Right lobe of liver (tissue), 6 donors: ENCODE measurements around the gene CLP1. TPM values are rescaled to one million over a fixed set of nuclear protein-coding genes. Genes with fewer than 3 reads are reported as not detected.
A peak's percentile ranks its signal among the peaks of the same experiment; 100 is the strongest.
"Not testable (repeated sequence)": the region's sequence is repeated elsewhere in the genome, so short reads cannot be mapped to it uniquely, and the experiment has no call there.

Source experiments
- ATAC-seq, 4 donors: fragments of 200-7000 bp; cut with Tn5 transposase; one replicate each; pipeline ENCODE4 v1.9.1; 2020; ENCODE audit warnings: mild to moderate bottlenecking in 4 of 4, moderate library complexity in 4 of 4
- DNase-seq, 3 donors: peaks; one replicate each; pipeline ENCODE4 v3.0.0-alpha.2; 2020
- H3K27ac ChIP-seq, 3 donors: fragments of 200-600 bp; one replicate each; pipeline ENCODE4 v1.8.0; 2022
- H3K27me3 ChIP-seq, 2 donors: fragments of 200-600 bp; one replicate each; pipeline ENCODE4 v1.8.0; 2022
- H3K36me3 ChIP-seq, 4 donors: fragments of 200-600 bp; sonication (generic) in 1 of 4; one replicate each; pipeline versions ENCODE4 v1.5.1 to v1.8.0; 2017 to 2022; ENCODE audit warnings: control low read depth in 1 of 4
- H3K4me1 ChIP-seq, 4 donors: fragments of 200-600 bp; sonication (generic) in 1 of 4; one replicate each; pipeline versions ENCODE4 v1.5.1 to v1.8.0; 2017 to 2022; ENCODE audit warnings: control low read depth in 1 of 4
- H3K4me3 ChIP-seq, 3 donors: fragments of 200-600 bp; one replicate each; pipeline ENCODE4 v1.8.0; 2022
- H3K9me3 ChIP-seq, 4 donors: fragments of 200-600 bp; sonication (generic) in 1 of 4; one replicate each; pipeline versions ENCODE4 v1.5.1 to v1.8.0; 2017 to 2022; ENCODE audit warnings: control low read depth in 1 of 4
- POLR2A ChIP-seq: fragments of 450-650 bp; IDR thresholded peaks from one replicate; pipeline ENCODE4 v1.6.1; 2017; ENCODE audit warnings: antibody characterized with exemption, mild to moderate bottlenecking
- WGBS: methylation state at CpG from one replicate; pipeline ENCODE4 v1.1.6; 2018; ENCODE audit warnings: low coverage, low lambda C conversion rate; ENCODE audit not compliant: insufficient coverage; ENCODE audit errors: missing lambda C conversion rate; 5-methylcytosine and 5-hydroxymethylcytosine counted together
- intact Hi-C, 2 donors: fragments of 100-400 bp; cut with DNase I; formaldehyde crosslinking; loops; one replicate each; pipeline versions ENCODE4 v1.11.2 to v1.14.1; 2022
- total RNA-seq, 6 experiments: library from RNA; depleted of rRNA in 2 of 6; stranded (reverse); fragments of >200 nt in 2 of 6; fragmentation: NEBNext Ultra II Directional in 3 of 6; extraction: Animal tissue kit (Norgen Biotek cat#: 25700) in 3 of 6; gene quantifications; one replicate each; pipeline versions ENCODE4 v1.1.0 to v1.2.4, GENCODE V29; 2016 to 2023
- TF ChIP-seq, protein P1 (sequence below), 4 donors: fragments of 200-600 bp in 3 of 4; fragments of 450-650 bp in 1 of 4; IDR thresholded peaks; one replicate each; pipeline versions ENCODE4 v1.5.1 to v1.8.0; 2016 to 2022; ENCODE audit warnings: antibody characterized with exemption in 4 of 4, mild to moderate bottlenecking in 2 of 4
- donor health status: DM: no; HTN: yes; CAD: no.
- donor health status: DM: no; HTN: no; CAD: no.
- donor health status: DM: no; HTN: no; CAD: no.
- donor health status: DM: no; HTN: yes; CAD: no.
- donor health status: DM: no; HTN: yes; CAD: no.

CLP1 gene
- total RNA-seq, 6 experiments from 2014 or later, result 5.6 to 9.2 (median 6.8) TPM

DNA sequence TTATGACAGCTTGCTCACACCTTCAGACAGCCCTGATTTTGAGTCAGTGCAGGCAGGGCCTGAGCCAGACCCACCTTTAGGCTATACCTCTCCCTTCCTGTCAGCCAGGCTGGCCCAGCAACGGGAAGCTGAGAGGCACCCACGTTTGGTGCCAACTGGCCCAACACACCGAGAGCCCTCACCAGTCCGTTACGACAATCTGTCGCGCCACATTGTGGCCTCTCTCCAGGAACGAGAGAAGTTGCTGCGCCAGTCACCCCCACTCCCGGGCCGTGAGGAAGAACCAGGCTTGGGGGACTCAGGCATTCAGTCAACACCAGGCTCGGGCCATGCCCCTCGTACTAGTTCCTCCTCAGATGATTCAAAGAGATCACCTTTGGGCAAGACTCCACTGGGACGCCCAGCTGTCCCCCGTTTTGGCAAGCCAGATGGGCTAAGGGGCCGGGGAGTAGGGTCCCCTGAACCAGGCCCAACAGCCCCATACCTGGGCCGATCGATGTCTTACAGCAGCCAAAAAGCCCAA is 41.3 kb downstream of the CLP1 start:
- 77% methylated on average over 5 of the region's 18 CpGs for WGBS
- Histone ChIP-seq H3K4me3 (no peak overlapping the region), H3K27ac (no peak overlapping the region), H3K9me3 (no peaks in the 10 kb centered on the region), H3K4me1 (no peaks in the 10 kb centered on the region), H3K27me3 (no peaks in the 10 kb centered on the region), H3K36me3 (peaks cover 12 to 82% (median 46%) of the 10 kb centered on the region in 4 donors)
- intact Hi-C loops, result no loop called here
- TF ChIP-seq, protein P1, sequence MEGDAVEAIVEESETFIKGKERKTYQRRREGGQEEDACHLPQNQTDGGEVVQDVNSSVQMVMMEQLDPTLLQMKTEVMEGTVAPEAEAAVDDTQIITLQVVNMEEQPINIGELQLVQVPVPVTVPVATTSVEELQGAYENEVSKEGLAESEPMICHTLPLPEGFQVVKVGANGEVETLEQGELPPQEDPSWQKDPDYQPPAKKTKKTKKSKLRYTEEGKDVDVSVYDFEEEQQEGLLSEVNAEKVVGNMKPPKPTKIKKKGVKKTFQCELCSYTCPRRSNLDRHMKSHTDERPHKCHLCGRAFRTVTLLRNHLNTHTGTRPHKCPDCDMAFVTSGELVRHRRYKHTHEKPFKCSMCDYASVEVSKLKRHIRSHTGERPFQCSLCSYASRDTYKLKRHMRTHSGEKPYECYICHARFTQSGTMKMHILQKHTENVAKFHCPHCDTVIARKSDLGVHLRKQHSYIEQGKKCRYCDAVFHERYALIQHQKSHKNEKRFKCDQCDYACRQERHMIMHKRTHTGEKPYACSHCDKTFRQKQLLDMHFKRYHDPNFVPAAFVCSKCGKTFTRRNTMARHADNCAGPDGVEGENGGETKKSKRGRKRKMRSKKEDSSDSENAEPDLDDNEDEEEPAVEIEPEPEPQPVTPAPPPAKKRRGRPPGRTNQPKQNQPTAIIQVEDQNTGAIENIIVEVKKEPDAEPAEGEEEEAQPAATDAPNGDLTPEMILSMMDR (IDR thresholded peaks at IDR 0.05), result no peak
- TF ChIP-seq POLR2A, result no peak
- ATAC-seq (peak in 1 of 4 donors; percentile 20), DNase-seq (no peak)

DNA sequence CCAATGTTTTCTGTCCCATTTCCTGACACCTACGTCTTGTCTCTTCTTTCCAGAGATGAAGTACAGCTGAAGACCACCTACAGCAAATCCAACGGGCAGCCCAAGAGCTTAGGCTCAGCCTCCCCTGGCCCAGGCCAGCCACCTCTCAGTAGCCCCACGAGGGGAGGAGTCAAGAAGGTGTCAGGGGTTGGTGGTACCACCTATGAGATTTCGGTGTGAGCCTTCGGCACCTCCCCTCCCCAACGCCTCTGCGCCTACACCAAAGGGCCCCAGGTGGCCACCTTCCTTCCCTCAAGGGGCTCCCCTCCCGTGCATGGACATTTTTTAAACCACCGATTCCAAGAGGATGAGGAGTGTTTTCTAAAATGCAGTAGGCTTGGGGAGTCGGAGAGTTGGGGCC is 42.3 kb downstream of the CLP1 start:
- no peak for DNase-seq
- no peaks in the 10 kb centered on the region for H3K4me1 ChIP-seq
- no peaks in the 10 kb centered on the region for H3K27me3 ChIP-seq
- no peaks in the 10 kb centered on the region for H3K9me3 ChIP-seq
- H3K27ac ChIP-seq, result no peak overlapping the region
- no peak overlapping the region for H3K4me3 ChIP-seq
- intact Hi-C loops, result no loop called here
- WGBS, result 74% methylated on average over 6 of the region's 10 CpGs
- TF ChIP-seq, protein P1 (IDR thresholded peaks at IDR 0.05), result no peak
- no peak for TF ChIP-seq POLR2A
- peaks cover 5 to 80% (median 40%) of the 10 kb centered on the region in 4 donors for H3K36me3 ChIP-seq
- peak in 1 of 4 donors; percentile 35 for ATAC-seq

DNA sequence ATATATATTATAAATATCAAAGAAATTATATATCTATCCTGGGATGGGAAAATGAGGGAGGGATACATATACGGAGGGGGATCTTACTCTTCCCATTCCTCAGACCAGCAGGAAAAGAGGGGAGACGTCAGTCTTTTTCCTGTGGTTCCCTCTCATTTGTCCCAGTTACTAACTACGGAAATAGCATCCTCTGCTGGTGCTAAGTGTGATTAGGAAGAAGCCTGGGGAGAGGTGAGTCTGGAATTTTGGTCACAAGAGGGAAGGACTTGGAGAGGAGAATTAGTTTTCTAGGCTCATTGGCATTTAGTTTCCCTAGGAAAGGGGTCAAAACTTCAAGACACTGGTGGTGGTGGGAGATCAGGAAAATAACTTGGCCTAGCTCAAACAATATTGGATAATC is 42.9 kb downstream of the CLP1 start:
- H3K27ac ChIP-seq, result no peak overlapping the region
- intact Hi-C loops, result no loop called here
- TF ChIP-seq, protein P1 (IDR thresholded peaks at IDR 0.05), result no peak
- peaks cover 5 to 76% (median 35%) of the 10 kb centered on the region in 4 donors for H3K36me3 ChIP-seq
- no peaks in the 10 kb centered on the region for H3K27me3 ChIP-seq
- H3K4me1 ChIP-seq, result no peaks in the 10 kb centered on the region
- ATAC-seq, result no peak
- WGBS, result 41% methylated on average over 3 of the region's 3 CpGs
- H3K4me3 ChIP-seq, result no peak overlapping the region
- no peak for DNase-seq
- no peaks in the 10 kb centered on the region for H3K9me3 ChIP-seq

DNA sequence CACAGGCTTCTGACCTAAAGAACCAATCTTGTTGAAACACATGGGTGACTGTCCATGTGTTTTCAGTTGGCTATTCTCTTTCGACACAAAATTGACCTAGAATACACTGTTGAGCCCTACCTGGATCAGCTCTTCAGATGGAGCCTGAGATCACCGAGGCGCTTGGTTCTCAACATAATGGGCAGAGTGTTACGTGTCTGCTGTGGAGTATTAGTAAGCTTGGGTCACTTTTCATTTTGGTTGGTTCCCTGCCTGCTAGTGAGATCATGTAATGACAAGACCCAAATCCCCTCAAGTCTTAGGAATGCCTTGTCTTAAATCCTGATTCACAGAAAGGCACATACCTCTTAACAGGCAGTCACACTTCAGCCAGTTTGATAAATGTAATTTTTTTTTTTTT is 45.8 kb downstream of the CLP1 start:
- Histone ChIP-seq H3K27me3 (no peaks in the 10 kb centered on the region), H3K9me3 (no peaks in the 10 kb centered on the region), H3K36me3 (peaks cover 0 to 56% (median 21%) of the 10 kb centered on the region in 4 donors), H3K4me1 (no peaks in the 10 kb centered on the region), H3K4me3 (no peak overlapping the region), H3K27ac (no peak overlapping the region)
- DNase-seq, result no peak
- WGBS, result 96% methylated on average over 4 of the region's 4 CpGs
- no peak for ATAC-seq
- intact Hi-C loops, result no loop called here
- TF ChIP-seq POLR2A, result no peak
- TF ChIP-seq, protein P1 (IDR thresholded peaks at IDR 0.05), result no peak

DNA sequence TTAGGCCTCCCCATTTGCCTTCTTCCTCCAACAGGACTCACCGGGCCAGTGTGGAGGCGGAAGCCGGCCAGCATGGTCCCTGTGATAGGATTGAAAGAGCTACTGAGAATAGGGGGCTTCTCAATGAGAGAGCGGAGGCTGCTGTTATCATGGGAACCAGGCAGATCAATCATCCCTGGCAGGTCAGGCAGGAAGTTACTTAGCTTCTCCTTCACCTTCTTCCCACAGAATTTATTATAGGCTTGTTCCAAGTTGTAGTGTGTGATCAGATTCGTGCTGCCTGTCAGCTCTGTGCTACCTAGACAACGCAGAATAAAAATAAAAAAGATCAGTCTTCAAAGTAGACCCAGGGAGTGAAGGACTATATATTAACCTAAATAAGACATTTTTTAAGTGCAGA is 47.4 kb downstream of the CLP1 start:
- no peak overlapping the region for H3K4me3 ChIP-seq
- H3K36me3 ChIP-seq, result peaks cover 0 to 40% (median 11%) of the 10 kb centered on the region in 4 donors
- TF ChIP-seq POLR2A, result no peak
- TF ChIP-seq, protein P1 (IDR thresholded peaks at IDR 0.05), result no peak
- 100% methylated on average over 2 of the region's 6 CpGs for WGBS
- DNase-seq (no peak), ATAC-seq (no peak)
- H3K9me3 ChIP-seq, result no peaks in the 10 kb centered on the region
- no peaks in the 10 kb centered on the region for H3K4me1 ChIP-seq
- H3K27me3 ChIP-seq, result no peaks in the 10 kb centered on the region
- H3K27ac ChIP-seq, result no peak overlapping the region
- intact Hi-C loops, result no loop called here

DNA sequence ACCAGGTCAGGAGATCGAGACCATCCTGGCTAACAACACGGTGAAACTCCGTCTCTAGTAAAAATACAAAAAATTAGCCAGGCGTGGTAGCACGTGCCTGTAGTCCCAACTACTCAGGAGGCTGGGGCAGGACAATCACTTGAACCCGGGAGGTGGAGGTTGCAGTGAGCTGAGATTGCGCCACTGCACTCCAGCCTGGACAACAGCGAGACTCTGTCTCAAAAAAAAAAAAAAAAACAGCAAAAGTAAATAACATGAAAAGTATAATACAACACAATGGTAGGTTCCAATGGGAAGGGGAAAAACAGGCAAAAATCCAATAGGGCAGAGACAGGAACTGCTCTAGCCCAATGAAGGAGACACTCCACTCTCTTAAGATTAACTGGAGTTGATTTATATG is 47.9 kb downstream of the CLP1 start:
- ATAC-seq, intact Hi-C loops, H3K27ac ChIP-seq, DNase-seq, H3K9me3 ChIP-seq, H3K4me1 ChIP-seq, H3K27me3 ChIP-seq, H3K4me3 ChIP-seq: not testable (repeated sequence)
- WGBS, result 58% methylated on average over 8 of the region's 8 CpGs
- peaks cover 0 to 35% (median 11%) of the 10 kb centered on the region in 4 donors for H3K36me3 ChIP-seq
